SW480 (cell line): Measurements from ENCODE around the gene NACAD.

Experiments
- DNase-seq: peaks from one replicate; pipeline ENCODE4 v3.0.0-alpha.2; 2016; ENCODE audit warnings: low spot score

NACAD gene

DNA sequence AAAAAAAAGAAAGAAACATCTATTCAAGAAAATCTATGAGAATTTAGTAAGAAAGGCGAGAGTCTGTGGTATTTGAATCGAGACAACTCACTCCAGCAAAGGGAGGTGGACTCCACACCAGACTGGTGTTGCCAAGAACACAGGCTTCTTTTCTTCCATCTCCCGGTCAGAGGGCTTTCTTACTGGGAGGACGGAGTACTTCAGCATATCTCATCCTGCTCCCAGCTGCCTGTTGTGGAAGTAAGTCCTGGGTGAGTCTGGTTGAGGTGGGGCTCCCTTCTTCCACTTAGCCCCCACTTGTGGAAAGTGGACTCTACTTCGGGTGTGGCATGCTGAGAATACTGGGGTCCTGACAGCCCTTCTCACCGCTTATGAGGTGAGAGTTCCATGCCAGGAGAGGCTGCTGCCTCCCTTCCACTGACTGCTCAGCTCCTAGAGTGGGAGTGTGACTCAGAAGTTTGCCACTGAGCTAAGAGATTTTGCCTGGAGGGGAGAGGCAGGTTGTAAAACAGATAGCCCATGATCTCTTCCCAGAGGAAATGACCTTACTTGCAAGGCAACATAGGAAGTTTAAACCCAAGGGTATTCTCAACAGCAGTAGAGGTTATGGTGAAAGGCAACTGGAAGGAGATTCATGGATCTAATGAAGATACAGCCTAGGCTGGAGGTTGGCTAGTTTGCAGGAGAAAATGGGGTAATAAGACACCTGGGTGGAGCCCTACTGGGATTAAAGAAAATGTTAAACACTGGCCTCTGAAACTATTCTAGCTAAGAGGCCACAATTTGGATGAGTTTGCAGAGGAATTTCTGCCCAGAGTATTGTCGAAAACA lies 3.5 kb upstream of the NACAD start:
- peak; percentile 54 for DNase-seq

GRCh38 chr7:45089341-45089891 lies 647 bp upstream of the NACAD start:
- DNase-seq: peak; percentile 76

GRCh38 chr7:45088146-45088701 lies 545 bp downstream of the NACAD start:
- DNase-seq: no peak

- DNase-seq: no peak
These were observed 1.2 kb downstream of the NACAD start for GRCh38 chr7:45087301-45088145.

- DNase-seq: no peak
These were observed 2.3 kb downstream of the NACAD start for GRCh38 chr7:45086331-45087065.

DNA sequence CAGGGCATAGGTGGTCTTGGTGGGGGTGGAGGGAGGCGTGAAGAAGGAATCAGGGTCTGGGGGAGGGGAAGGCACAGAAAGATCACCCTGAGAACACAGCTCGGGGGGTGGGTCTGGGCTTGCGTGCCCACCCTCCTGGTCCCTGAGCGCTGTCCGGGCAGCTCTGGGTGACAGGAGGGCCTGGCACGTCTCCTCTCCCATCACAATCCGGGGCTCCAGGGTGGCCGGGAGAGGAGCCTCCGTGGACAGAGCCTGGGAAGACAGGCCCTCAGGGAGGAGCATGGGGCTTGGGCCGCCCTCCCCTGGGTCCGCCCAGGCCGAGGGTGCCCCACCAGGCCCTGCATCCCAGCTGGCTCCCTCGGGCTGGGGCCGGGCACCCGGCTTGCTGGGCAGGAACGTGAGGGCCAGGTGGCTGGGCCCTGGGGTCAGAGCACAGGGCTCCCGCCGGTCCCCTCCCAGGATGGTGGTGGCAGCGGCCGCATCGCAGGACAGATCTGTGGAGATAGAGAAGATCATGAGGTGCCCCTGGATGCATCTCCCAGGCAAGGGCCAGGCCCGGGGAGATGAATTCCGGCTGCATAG lies 3.1 kb downstream of the NACAD start:
- DNase-seq: no peak

DNA sequence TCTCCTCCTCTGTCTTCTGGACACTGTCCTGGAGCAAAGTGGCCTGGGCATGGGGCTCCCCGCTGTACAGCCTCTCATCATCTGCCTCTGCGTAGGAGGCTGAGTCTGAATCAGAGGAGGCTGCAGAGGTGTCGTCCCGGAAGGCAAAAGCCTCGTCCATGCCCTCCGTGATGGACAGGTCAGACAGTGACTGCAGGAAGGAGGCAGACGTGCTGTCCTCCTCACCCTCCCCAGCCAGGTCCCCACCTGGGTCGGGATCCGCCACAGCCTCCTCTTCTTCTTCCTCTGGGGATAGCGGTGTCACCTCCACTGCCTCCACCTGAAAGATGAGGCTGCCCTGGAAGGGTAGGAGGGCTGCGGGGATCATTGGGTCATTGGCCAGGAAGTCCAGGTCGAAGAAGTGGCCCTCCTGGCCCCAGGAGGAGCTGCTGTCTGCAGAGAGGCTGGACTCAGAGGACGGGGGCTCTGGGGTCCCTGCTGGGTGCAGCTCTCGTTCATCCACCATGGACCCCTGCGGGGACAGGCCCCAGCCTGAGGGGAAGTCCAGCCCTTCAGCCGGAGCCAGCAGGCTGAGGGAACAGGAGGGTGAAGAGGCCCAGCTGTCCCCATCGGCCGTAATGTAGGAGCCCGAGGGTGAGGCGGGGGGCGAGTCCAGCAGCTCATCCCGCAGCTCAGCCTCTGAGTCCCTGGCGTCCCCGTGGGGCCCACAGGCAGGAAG lies 3.7 kb downstream of the NACAD start:
- no peak for DNase-seq

- no peak for DNase-seq
These were observed 4.4 kb downstream of the NACAD start for GRCh38 chr7:45084336-45084735.

DNA sequence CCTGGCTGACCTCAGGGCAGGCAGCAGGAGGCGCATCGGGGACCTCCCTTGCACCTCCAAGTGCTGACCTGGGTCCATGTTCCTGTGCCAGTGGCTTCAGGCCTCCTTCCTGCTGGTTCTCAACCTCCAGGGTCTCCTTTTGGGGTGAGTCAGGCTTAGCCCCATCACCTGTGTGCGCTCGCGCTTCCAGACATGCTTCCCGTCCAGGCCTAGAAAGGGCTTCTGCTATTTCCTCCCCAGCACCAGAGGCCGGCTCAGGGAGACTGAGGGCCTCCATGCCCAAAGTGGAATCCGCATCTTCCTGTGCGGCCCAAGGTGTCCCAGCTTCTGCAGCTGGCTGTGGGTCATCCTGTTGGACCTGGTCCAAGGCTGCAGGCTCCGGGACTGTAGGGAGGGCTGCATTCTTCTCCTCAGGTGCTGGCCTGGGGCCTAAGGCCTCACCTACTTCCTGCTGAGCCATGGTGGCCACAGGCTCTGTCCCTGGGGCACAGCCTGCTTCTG lies 5.9 kb downstream of the NACAD start:
- DNase-seq: no peak

DNA sequence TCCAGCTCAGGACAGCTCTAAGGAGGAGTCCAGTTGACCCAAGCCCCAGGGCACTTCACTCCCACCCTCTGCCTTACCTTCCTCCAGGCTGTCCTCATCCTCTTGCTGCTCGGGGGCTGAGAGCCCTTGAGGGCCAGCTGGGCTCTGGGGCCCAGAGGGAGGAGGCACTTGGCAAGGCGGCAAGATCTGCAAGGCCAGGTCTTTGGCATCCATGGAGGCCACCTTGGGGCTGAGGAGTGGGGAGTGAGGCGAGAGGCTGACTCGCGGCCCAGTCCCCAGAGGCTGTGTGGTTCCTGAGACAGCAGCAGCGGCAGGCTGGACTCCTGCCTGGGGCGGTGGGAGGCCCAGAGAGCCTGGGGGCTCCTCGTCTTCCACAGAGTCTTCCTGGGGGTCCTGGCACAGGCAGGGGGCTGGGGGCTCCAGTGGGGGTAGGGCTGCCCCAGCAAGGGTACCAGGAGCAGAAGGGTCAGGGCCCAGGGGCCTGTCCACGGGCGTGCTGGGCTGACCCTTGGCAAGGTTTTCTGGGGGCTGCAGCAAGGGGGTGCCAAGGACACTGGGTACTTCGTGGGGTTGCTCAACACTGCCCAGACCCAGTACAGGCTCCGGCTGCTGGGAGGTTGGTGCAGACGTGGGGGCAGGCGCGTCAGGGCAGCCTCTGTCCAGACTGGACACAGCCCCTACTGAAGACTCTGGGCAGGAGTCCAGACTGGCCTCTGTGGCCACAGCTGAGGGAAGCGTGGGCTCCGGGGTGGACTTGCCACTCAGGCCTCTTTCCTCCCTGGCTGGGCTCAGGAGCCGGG lies 6.5 kb downstream of the NACAD start:
- DNase-seq: no peak

DNA sequence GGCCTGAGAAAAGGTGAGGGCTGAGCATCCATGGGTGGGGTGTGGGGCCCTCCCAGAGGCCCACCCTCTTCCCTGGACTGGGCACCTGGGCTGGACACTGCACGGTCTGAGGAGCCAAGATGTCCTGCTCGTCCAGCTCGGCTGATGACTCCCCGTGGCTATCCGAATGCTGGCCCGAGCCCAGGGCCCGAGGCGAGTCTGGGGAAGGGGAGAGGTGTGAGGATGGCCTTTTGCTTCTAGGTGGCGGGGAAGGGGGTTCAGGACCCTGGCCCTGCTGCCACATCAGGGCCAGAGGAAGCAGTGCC lies 7.1 kb downstream of the NACAD start:
- DNase-seq: no peak

DNA sequence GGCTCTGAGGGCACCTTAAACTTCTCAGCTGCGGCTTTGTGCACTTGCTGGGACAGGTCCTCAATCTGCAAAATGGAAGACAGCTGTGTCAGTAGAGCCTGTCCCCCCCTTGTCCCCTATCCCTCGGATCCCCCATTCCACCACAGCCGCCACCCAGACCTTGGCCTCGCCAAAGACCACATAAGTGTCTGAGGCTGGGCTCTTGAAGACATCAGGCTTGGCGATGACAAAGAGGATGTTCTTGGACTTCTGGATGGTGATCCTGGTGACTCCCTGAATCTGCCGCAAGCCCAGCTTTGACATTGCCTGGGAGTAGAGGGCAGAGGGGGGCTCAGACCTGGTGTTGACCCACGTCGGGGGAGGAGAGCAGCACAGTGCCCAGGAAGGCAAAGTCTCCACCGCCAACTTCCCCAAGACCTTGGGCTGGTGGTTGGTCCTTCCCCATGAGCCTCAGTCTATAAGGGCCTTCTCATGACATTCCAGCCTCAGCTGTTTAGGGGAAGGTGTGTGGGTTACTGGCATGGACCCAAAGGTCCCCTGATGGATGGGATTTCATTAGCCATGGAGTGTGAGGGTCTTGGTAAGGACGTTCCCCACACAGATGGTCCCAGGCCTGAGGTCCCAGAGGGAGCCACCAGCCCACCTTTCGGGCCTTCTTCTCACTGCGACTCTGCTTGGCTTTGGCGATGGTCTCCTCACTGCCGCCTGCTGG lies 7.7 kb downstream of the NACAD start:
- DNase-seq: no peak

DNA sequence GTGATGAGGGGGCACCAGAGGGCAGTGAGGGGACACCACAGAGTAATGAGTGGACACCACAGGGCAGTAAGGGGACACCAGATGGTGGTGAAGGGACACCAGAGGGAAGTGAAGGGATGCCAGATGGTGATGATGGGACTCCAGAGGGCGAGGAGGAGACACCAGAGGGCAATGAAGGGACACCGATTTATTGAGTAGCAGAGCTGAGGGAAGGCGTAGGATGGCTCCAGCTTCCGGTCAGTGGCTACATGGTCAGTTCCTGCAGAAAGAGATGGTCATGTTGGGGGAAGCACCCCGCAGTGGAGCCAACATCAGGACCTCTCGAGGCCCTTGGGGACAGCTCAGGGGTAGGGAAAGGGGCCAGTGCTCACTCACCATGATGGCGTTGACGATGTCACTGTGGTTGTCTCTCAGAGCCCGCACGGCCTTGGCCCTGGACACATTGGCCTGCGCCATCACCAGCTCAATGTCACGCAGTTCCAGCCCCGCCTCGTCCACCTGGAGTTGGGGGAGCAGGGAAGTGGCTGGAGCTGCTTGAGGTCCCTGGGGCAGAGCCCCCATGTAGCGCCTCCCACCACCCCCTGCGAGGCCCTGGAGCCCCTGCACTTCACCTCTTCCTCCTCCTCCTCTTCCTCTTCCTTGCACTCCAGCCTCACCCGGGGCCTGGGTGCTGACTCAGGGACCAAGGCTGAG lies 8.4 kb downstream of the NACAD start:
- no peak for DNase-seq

GRCh38 chr7:45078125-45078681 lies 10.6 kb downstream of the NACAD start:
- no peak for DNase-seq

- DNase-seq: no peak
These were observed 11.2 kb downstream of the NACAD start for GRCh38 chr7:45077579-45077978.

DNA sequence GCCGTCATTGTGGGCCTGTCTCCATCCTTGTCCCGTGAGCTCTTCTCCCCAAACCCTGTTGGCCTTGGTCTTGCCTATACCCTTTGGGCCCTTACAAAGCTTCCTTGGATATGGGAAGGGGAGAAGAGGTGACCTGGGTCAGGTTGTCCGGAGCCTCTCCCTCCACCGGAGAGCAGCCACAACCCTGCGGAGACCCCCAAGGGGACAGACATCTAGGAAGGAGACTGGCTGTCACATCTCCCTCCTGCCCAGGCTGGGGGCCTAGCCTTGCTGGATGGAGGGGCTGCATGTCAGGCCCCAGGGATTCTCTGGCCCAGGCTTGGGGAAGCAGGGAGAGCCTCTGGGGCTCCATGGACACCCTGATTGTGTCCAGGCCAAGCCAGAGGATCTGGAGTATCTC lies 11.8 kb downstream of the NACAD start:
- DNase-seq: no peak

GRCh38 chr7:45075871-45076796 lies 12.6 kb downstream of the NACAD start:
- DNase-seq: no peak

DNA sequence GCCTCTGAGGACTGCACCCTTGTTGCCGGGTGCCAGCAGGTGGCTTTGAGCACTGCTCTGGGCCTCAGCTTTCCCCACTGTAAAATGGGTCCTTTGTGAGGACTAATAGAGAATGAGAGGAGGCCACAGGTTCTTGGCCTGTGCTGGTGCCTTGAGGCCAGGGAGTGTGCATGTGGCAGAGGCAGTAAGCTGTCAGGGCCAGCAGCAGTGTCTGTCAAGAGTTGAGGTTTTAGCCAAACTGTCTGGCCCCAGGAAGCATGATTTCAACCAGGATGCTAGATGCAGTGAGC lies 13.5 kb downstream of the NACAD start:
- DNase-seq: no peak
